Liver (tissue), 9 donors: ENCODE measurements around the gene PRDM12. TPM values are rescaled to one million over a fixed set of nuclear protein-coding genes. Genes with fewer than 3 reads are reported as not detected.

Experiments used
- DNase-seq: peaks from one replicate; pipeline ENCODE4 v3.0.0-alpha.2; 2017; ENCODE audit warnings: low spot score
- H3K27ac ChIP-seq, 2 donors: one replicate each; pipeline ENCODE4 v1.7.0; 2013; ENCODE audit warnings: inconsistent platforms in 2 of 2, low read length in 2 of 2, control low read depth in 1 of 2, low read depth in 1 of 2, mild to moderate bottlenecking in 1 of 2
- H3K27me3 ChIP-seq, 4 donors: one replicate each; pipeline versions ENCODE4 v1.6.1 to v1.7.0; 2013; ENCODE audit warnings: low read length in 3 of 4, inconsistent platforms in 1 of 4, mild to moderate bottlenecking in 1 of 4, moderate library complexity in 1 of 4; ENCODE audit not compliant: control insufficient read depth in 4 of 4, insufficient read depth in 4 of 4
- H3K36me3 ChIP-seq, 4 donors: one replicate each; pipeline versions ENCODE4 v1.6.1 to v1.7.0; 2013; ENCODE audit warnings: low read length in 3 of 4, mild to moderate bottlenecking in 3 of 4, low read depth in 1 of 4, moderate library complexity in 1 of 4; ENCODE audit not compliant: control insufficient read depth in 4 of 4, insufficient read depth in 3 of 4
- H3K4me1 ChIP-seq, 4 donors: one replicate each; pipeline versions ENCODE4 v1.6.1 to v1.7.0; 2013; ENCODE audit warnings: low read length in 3 of 4, mild to moderate bottlenecking in 3 of 4, moderate library complexity in 1 of 4; ENCODE audit not compliant: control insufficient read depth in 4 of 4, insufficient read depth in 4 of 4
- H3K4me3 ChIP-seq, 3 donors: one replicate each; pipeline versions ENCODE4 v1.6.1 to v1.7.0; 2013; ENCODE audit warnings: low read length in 3 of 3, control low read depth in 1 of 3, low read depth in 1 of 3, mild to moderate bottlenecking in 1 of 3
- H3K9ac ChIP-seq, 2 donors: one replicate each; pipeline ENCODE4 v1.7.0; 2013; ENCODE audit warnings: low read length in 2 of 2, mild to moderate bottlenecking in 2 of 2, moderate library complexity in 2 of 2, control low read depth in 1 of 2, low read depth in 1 of 2
- H3K9me3 ChIP-seq, 4 donors: one replicate each; pipeline versions ENCODE4 v1.6.1 to v1.7.0; 2013; ENCODE audit warnings: low read length in 3 of 4; ENCODE audit not compliant: control insufficient read depth in 4 of 4
- ATF3 ChIP-seq: IDR thresholded peaks from 2 replicates; pipeline ENCODE4 v1.6.1; 2016; ENCODE audit warnings: antibody characterized with exemption
- CTCF ChIP-seq: fragments of 150-350 bp; IDR thresholded peaks from 2 replicates; pipeline ENCODE4 v1.5.1; 2017; ENCODE audit warnings: improper control_type of control experiment, low read depth, low read length; ENCODE audit not compliant: missing input control
- EGR1 ChIP-seq, 2 donors: IDR thresholded peaks; 2 replicates each; pipeline ENCODE4 v1.6.1; 2016 to 2018; ENCODE audit warnings: antibody characterized with exemption in 2 of 2, low read depth in 2 of 2
- FOXA1 ChIP-seq: IDR thresholded peaks from 2 replicates; pipeline ENCODE4 v1.6.1; 2016; ENCODE audit warnings: antibody characterized with exemption
- FOXA2 ChIP-seq: IDR thresholded peaks from 2 replicates; pipeline ENCODE4 v1.6.1; 2016; ENCODE audit warnings: antibody characterized with exemption
- HNF4G ChIP-seq: IDR thresholded peaks from 2 replicates; pipeline ENCODE4 v1.6.1; 2016; ENCODE audit warnings: antibody characterized with exemption
- JUND ChIP-seq, 2 donors: IDR thresholded peaks; 2 replicates each; pipeline ENCODE4 v1.6.1; 2016; ENCODE audit warnings: antibody characterized with exemption in 2 of 2
- MAX ChIP-seq: IDR thresholded peaks from 2 replicates; pipeline ENCODE4 v1.6.1; 2016; ENCODE audit warnings: antibody characterized with exemption
- RAD21 ChIP-seq, 2 donors: IDR thresholded peaks; 2 replicates each; pipeline ENCODE4 v1.6.1; 2016; ENCODE audit warnings: antibody characterized with exemption in 2 of 2, mild to moderate bottlenecking in 2 of 2
- REST ChIP-seq: IDR thresholded peaks from 2 replicates; pipeline ENCODE4 v1.6.1; 2016; ENCODE audit warnings: antibody characterized with exemption, mild to moderate bottlenecking
- RXRA ChIP-seq, 2 donors: IDR thresholded peaks; 2 replicates each; pipeline ENCODE4 v1.6.1; 2017 to 2018; ENCODE audit warnings: antibody characterized with exemption in 2 of 2, mild to moderate bottlenecking in 1 of 2
- SP1 ChIP-seq: IDR thresholded peaks from 2 replicates; pipeline ENCODE4 v1.6.1; 2018; ENCODE audit warnings: antibody characterized with exemption, mild to moderate bottlenecking
- TAF1 ChIP-seq: conservative IDR thresholded peaks from 2 replicates; pipeline ENCODE4 v1.6.1; 2016; ENCODE audit warnings: antibody characterized with exemption, mild to moderate bottlenecking
- YY1 ChIP-seq: IDR thresholded peaks from 2 replicates; pipeline ENCODE4 v1.6.1; 2016; ENCODE audit warnings: antibody characterized with exemption, mild to moderate bottlenecking
- ZBTB33 ChIP-seq: IDR thresholded peaks from 2 replicates; pipeline ENCODE4 v1.6.1; 2016; ENCODE audit warnings: antibody characterized with exemption
- WGBS: extraction: QIAGEN DNeasy Blood & Tissue Kit; methylation state at CpG from one replicate; pipeline ENCODE4 v1.1.7; 2013; 5-methylcytosine and 5-hydroxymethylcytosine counted together
- polyA plus RNA-seq, 2 donors: library from polyadenylated mRNA; stranded (reverse) in 1 of 2; unstranded in 1 of 2; fragments of 200-250 nt in 1 of 2; fragments of >200 nt in 1 of 2; fragmentation: Nextera tagmentation in 1 of 2; extraction: Ambion mirVana in 1 of 2; gene quantifications; one replicate each; pipeline versions ENCODE4 v1.2.1 to v1.2.3, GENCODE V29; 2013 to 2015
- total RNA-seq, 2 donors: library from RNA; depleted of rRNA; stranded (reverse); fragments of >200 nt; gene quantifications; one replicate each; pipeline ENCODE4 v1.2.3, GENCODE V29; 2014
- donor health status: healthy.
- donor health status: healthy.
- donor health status: healthy.
- donor health status: healthy.
- donor health status: healthy.

The PRDM12 gene
- total and polyA plus RNA-seq, 4 donors = 0.02 TPM; not detected in 3

GRCh38 chr9:130631331-130632080 lies 32.9 kb upstream of the PRDM12 start:
- 96% methylated on average over 22 of the region's 22 CpGs for WGBS
- peaks cover 23 to 91% (median 57%) of the 10 kb centered on the region in 4 donors for H3K36me3 ChIP-seq
- H3K4me1 ChIP-seq = no peaks in the 10 kb centered on the region
- H3K9ac ChIP-seq = no peak overlapping the region
- TF ChIP-seq RXRA (IDR thresholded peaks at IDR 0.05) (no peak), ZBTB33 (no peak), RAD21 (IDR thresholded peaks at IDR 0.05) (no peak), REST (no peak), TAF1 (no peak), FOXA1 (no peak), MAX (no peak), EGR1 (IDR thresholded peaks at IDR 0.05; ENCODE audit: low read depth in 2 of 2) (no peak), CTCF (no peak), FOXA2 (no peak), SP1 (no peak), ATF3 (no peak), HNF4G (no peak), YY1 (no peak), JUND (IDR thresholded peaks at IDR 0.05) (no peak)
- H3K27me3 ChIP-seq = no peaks in the 10 kb centered on the region
- DNase-seq = no peak
- H3K9me3 ChIP-seq = no peaks in the 10 kb centered on the region
- H3K4me3 ChIP-seq = no peak overlapping the region
- H3K27ac ChIP-seq = no peak overlapping the region
